ENCODE data around the gene TMEM184C. TPM values are rescaled to one million over a fixed set of nuclear protein-coding genes. Genes with fewer than 3 reads are reported as not detected.

The TMEM184C gene
- total RNA-seq, 1 donor from 2014 or later = 25.0 TPM

- no peaks in the 10 kb centered on the region for H3K27me3 ChIP-seq
- no peaks in the 10 kb centered on the region for H3K4me1 ChIP-seq
- no peak overlapping the region for H3K4me3 ChIP-seq
- H3K27ac ChIP-seq = no peak overlapping the region
- DNase-seq (ENCODE audit: extremely low spot score in 2 of 2) = no peak
- TF ChIP-seq, protein P1, sequence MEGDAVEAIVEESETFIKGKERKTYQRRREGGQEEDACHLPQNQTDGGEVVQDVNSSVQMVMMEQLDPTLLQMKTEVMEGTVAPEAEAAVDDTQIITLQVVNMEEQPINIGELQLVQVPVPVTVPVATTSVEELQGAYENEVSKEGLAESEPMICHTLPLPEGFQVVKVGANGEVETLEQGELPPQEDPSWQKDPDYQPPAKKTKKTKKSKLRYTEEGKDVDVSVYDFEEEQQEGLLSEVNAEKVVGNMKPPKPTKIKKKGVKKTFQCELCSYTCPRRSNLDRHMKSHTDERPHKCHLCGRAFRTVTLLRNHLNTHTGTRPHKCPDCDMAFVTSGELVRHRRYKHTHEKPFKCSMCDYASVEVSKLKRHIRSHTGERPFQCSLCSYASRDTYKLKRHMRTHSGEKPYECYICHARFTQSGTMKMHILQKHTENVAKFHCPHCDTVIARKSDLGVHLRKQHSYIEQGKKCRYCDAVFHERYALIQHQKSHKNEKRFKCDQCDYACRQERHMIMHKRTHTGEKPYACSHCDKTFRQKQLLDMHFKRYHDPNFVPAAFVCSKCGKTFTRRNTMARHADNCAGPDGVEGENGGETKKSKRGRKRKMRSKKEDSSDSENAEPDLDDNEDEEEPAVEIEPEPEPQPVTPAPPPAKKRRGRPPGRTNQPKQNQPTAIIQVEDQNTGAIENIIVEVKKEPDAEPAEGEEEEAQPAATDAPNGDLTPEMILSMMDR (IDR thresholded peaks at IDR 0.05) = no peak
- TF ChIP-seq POLR2AphosphoS5 (IDR thresholded peaks at IDR 0.05; ENCODE audit: insufficient read depth in 1 of 2, low read depth in 1 of 2) = no peak
- no peak for TF ChIP-seq POLR2A (IDR thresholded peaks at IDR 0.05)
- intact Hi-C loops (cut with DNase I) = no loop called here
- no peaks in the 10 kb centered on the region for H3K36me3 ChIP-seq
- H3K9me3 ChIP-seq = no peaks in the 10 kb centered on the region
Measured at GRCh38 chr4:147578593-147578992, 38.6 kb upstream of the TMEM184C start.

DNA sequence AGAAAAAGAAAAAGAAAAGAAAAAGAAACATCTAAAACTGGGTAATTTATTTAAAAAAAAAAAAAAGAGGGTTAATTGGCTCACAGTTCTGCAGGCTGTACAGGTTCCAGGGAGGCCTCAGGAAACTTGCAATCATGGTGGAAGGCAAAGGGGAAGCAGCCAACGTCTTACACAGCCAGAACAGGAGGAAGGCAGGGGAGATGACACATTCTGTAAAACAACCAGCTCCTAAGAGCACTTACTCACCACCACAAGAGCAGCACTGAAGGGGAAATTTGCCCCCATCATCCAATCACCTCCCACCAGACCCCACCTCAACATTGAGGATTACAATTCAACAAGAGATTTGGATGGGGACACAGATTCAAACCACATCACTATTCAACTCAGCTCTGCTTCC lies 36.8 kb upstream of the TMEM184C start:
- Histone ChIP-seq H3K9me3 (no peaks in the 10 kb centered on the region), H3K4me1 (no peaks in the 10 kb centered on the region), H3K27me3 (no peaks in the 10 kb centered on the region), H3K4me3 (no peak overlapping the region), H3K27ac (no peak overlapping the region), H3K36me3 (no peaks in the 10 kb centered on the region)
- intact Hi-C loops (cut with DNase I) = no loop called here
- peak in 1 of 2 donors; percentile 16 for DNase-seq (ENCODE audit: extremely low spot score in 2 of 2)
- no peak for TF ChIP-seq POLR2A (IDR thresholded peaks at IDR 0.05)
- TF ChIP-seq, protein P1 (IDR thresholded peaks at IDR 0.05) = no peak
- TF ChIP-seq POLR2AphosphoS5 (IDR thresholded peaks at IDR 0.05; ENCODE audit: insufficient read depth in 1 of 2, low read depth in 1 of 2) = no peak

DNA sequence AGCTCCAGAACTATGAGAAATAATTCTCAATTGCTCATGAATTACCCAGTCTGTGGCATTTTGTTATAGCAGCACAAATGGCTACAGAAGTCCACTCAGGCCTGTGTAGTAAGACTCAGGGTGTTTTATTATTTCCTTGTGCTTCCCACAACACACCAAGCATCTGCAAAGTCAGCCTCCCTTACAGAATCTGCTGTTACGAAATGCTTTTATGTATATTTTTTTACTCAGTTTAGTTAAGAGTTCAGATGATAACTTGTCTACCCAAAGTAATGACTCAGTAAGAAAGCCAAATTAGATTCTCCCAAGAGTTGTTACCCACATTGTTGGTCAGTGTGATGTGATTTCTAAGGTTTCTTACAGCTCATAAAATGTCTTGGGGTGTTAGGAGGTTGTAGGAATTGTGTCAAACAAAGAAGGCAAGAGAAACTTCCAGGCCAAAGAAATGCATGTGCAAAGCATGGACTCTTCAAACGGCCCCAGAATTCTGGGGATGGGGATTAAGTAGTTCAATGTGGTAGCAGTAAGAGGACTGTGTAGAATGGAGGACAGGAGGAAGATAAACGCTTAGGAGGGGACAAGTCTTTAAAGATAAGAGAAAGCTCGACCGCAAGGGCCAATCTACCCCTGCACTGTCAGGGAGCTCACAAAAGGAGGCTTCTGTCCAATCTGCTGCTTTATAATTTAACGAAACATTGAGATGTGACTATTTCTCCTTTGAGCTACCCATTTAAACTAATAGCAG lies 35.4 kb upstream of the TMEM184C start:
- TF ChIP-seq, protein P1 (IDR thresholded peaks at IDR 0.05) = no peak
- TF ChIP-seq POLR2A (IDR thresholded peaks at IDR 0.05) (no peak), POLR2AphosphoS5 (IDR thresholded peaks at IDR 0.05; ENCODE audit: insufficient read depth in 1 of 2, low read depth in 1 of 2) (no peak)
- Histone ChIP-seq H3K36me3 (no peaks in the 10 kb centered on the region), H3K4me3 (no peak overlapping the region), H3K9me3 (no peaks in the 10 kb centered on the region), H3K27me3 (no peaks in the 10 kb centered on the region), H3K4me1 (no peaks in the 10 kb centered on the region), H3K27ac (no peak overlapping the region)
- intact Hi-C loops (cut with DNase I) = no loop called here
- peak in 1 of 2 donors; percentile 34 for DNase-seq (ENCODE audit: extremely low spot score in 2 of 2)

DNA sequence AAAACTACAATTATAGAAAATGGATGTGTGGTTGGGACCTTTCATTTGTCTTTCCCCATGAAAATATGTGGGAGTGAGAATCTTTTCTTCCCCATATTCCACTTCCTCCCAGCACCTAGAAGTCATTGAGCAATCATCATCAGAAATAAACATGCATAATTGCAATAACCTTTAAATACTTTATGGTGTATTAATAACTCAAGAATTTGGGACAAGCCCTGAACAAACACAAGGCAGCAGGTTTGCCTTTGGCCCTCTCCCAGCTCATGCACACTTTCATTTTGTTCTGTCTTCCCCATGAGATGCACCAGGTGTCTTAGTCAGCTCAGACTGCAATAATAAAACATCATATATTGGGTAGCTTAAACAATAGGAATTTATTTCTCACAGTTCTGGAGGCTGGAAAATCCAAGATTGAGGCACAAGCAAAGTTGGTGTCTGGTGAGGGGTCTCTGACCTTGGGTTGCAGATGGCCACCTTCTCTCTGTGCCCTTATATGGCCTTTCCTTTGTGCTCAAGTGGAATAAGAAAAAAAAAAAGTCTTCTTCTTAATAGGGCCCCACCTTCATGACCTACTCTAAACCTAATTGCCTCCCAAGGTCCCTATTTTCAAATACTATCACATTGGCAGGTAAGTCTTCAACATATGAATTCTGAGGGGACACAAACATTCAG lies 34.7 kb upstream of the TMEM184C start:
- intact Hi-C loops (cut with DNase I) = no loop called here
- Histone ChIP-seq H3K36me3 (no peaks in the 10 kb centered on the region), H3K27ac (no peak overlapping the region), H3K4me1 (no peaks in the 10 kb centered on the region), H3K9me3 (no peaks in the 10 kb centered on the region), H3K4me3 (no peak overlapping the region), H3K27me3 (no peaks in the 10 kb centered on the region)
- DNase-seq (ENCODE audit: extremely low spot score in 2 of 2) = peak in 1 of 2 donors; percentile 34
- TF ChIP-seq POLR2A (IDR thresholded peaks at IDR 0.05) (no peak), POLR2AphosphoS5 (IDR thresholded peaks at IDR 0.05; ENCODE audit: insufficient read depth in 1 of 2, low read depth in 1 of 2) (no peak)
- TF ChIP-seq, protein P1 (IDR thresholded peaks at IDR 0.05) = no peak

- no peak overlapping the region for H3K27ac ChIP-seq
- no peaks in the 10 kb centered on the region for H3K27me3 ChIP-seq
- TF ChIP-seq, protein P1 (IDR thresholded peaks at IDR 0.05) = no peak
- TF ChIP-seq POLR2A (IDR thresholded peaks at IDR 0.05) (no peak), POLR2AphosphoS5 (IDR thresholded peaks at IDR 0.05; ENCODE audit: insufficient read depth in 1 of 2, low read depth in 1 of 2) (no peak)
- DNase-seq (ENCODE audit: extremely low spot score in 2 of 2) = no peak
- H3K4me1 ChIP-seq = no peaks in the 10 kb centered on the region
- H3K9me3 ChIP-seq = no peaks in the 10 kb centered on the region
- H3K36me3 ChIP-seq = no peaks in the 10 kb centered on the region
- no peak overlapping the region for H3K4me3 ChIP-seq
- intact Hi-C loops (cut with DNase I) = no loop called here
Measured at GRCh38 chr4:147583876-147584275, 33.3 kb upstream of the TMEM184C start.

All from vagina (tissue), 2 donors.